Activated CD8-positive, alpha-beta T cell treated with anti-CD3 and anti-CD28 coated beads for 36 hours (primary cell): ENCODE measurements around the gene EPS8. TPM values are rescaled to one million over a fixed set of nuclear protein-coding genes. Genes with fewer than 3 reads are reported as not detected.

Experiments used
- ATAC-seq: fragments of 200-7000 bp; cut with Tn5 transposase; one replicate; pipeline ENCODE4 v1.10.0; 2021; ENCODE audit warnings: mild to moderate bottlenecking, moderate library complexity
- CTCF ChIA-PET: fragments of 350-600 bp; sonication (Branson Sonifier 250); formaldehyde crosslinking; loops from one replicate; lab custom pipeline; 2021; ENCODE audit warnings: antibody characterized with exemption; lab: Charles Lee
- POLR2A ChIA-PET: fragments of 350-600 bp; sonication (Branson Sonifier 250); formaldehyde crosslinking; loops from one replicate; lab custom pipeline; 2021; ENCODE audit warnings: antibody characterized with exemption; lab: Charles Lee
- DNase-seq: peaks from one replicate; pipeline ENCODE4 v3.0.0-alpha.2; 2020
- H3K27ac Mint-ChIP-seq: one replicate; pipeline ENCODE4 v1.8.0; 2021; ENCODE audit warnings: mild to moderate bottlenecking, mixed read lengths
- H3K27me3 Mint-ChIP-seq: one replicate; pipeline ENCODE4 v1.8.0; 2021; ENCODE audit warnings: mixed read lengths
- H3K36me3 Mint-ChIP-seq: one replicate; pipeline ENCODE4 v1.8.0; 2021; ENCODE audit warnings: low read depth, mixed read lengths
- H3K4me1 Mint-ChIP-seq: one replicate; pipeline ENCODE4 v1.8.0; 2021; ENCODE audit warnings: low read depth, mixed read lengths
- H3K4me3 Mint-ChIP-seq: one replicate; pipeline ENCODE4 v1.8.0; 2021; ENCODE audit warnings: mild to moderate bottlenecking, moderate library complexity, mixed read lengths
- H3K9me3 Mint-ChIP-seq: one replicate; pipeline ENCODE4 v1.8.0; 2021; ENCODE audit warnings: mixed read lengths
- CTCF ChIP-seq: fragments of 200-600 bp; IDR thresholded peaks from one replicate; pipeline ENCODE4 v1.8.0; 2022; ENCODE audit warnings: antibody characterized with exemption, mild to moderate bottlenecking
- intact Hi-C: fragments of 100-400 bp; cut with micrococcal nuclease; formaldehyde crosslinking; loops from one replicate; pipeline ENCODE4 v1.10.0; 2022
- total RNA-seq, 2 experiments: library from RNA; stranded (reverse); gene quantifications; one replicate each; pipeline ENCODE4 v1.2.3, GENCODE V29; 2021

Gene EPS8
- total RNA-seq, 2 experiments from 2014 or later, result 1.8 to 2.3 TPM

GRCh38 chr12:15602051-15602672 lies 187.0 kb downstream of the EPS8 start:
- ATAC-seq (no peak), DNase-seq (no peak)
- ChIA-PET POLR2A (no interaction called here), CTCF (no interaction called here)
- H3K27me3 Mint-ChIP-seq, result no peaks in the 10 kb centered on the region
- intact Hi-C loops, result no loop called here
- TF ChIP-seq CTCF, result no peak
- no peak overlapping the region for H3K4me3 Mint-ChIP-seq
- H3K4me1 Mint-ChIP-seq, result no peaks in the 10 kb centered on the region
- H3K27ac Mint-ChIP-seq, result no peak overlapping the region
- H3K9me3 Mint-ChIP-seq, result no peaks in the 10 kb centered on the region
- no peaks in the 10 kb centered on the region for H3K36me3 Mint-ChIP-seq

- no peak for TF ChIP-seq CTCF
- ChIA-PET POLR2A (no interaction called here), CTCF (no interaction called here)
- Mint-ChIP-seq H3K27me3 (no peaks in the 10 kb centered on the region), H3K27ac (no peak overlapping the region), H3K36me3 (no peaks in the 10 kb centered on the region), H3K4me1 (no peaks in the 10 kb centered on the region), H3K9me3 (no peaks in the 10 kb centered on the region), H3K4me3 (no peak overlapping the region)
- ATAC-seq (peak; percentile 47), DNase-seq (no peak)
- intact Hi-C loops, result no loop called here
Measured at GRCh38 chr12:15601210-15601800, 187.9 kb downstream of the EPS8 start.

GRCh38 chr12:15600223-15600935 lies 188.8 kb downstream of the EPS8 start:
- no peaks in the 10 kb centered on the region for H3K4me1 Mint-ChIP-seq
- H3K36me3 Mint-ChIP-seq, result no peaks in the 10 kb centered on the region
- TF ChIP-seq CTCF, result no peak
- ChIA-PET POLR2A (no interaction called here), CTCF (no interaction called here)
- intact Hi-C loops, result no loop called here
- no peak overlapping the region for H3K4me3 Mint-ChIP-seq
- H3K27me3 Mint-ChIP-seq, result no peaks in the 10 kb centered on the region
- H3K27ac Mint-ChIP-seq, result no peak overlapping the region
- DNase-seq (no peak), ATAC-seq (no peak)
- no peaks in the 10 kb centered on the region for H3K9me3 Mint-ChIP-seq

GRCh38 chr12:15599266-15600037 lies 189.7 kb downstream of the EPS8 start:
- H3K27ac Mint-ChIP-seq, result no peak overlapping the region
- no peak for TF ChIP-seq CTCF
- no peaks in the 10 kb centered on the region for H3K9me3 Mint-ChIP-seq
- H3K4me3 Mint-ChIP-seq, result no peak overlapping the region
- no peak for DNase-seq
- intact Hi-C loops, result no loop called here
- ChIA-PET POLR2A (no interaction called here), CTCF (interaction anchor here (1.2 to 1.6 kb wide), 2 partner anchors 9 to 14 kb away, joined by 3 to 6 read pairs; no protein-coding TSS in a partner anchor)
- H3K36me3 Mint-ChIP-seq, result no peaks in the 10 kb centered on the region
- no peak for ATAC-seq
- H3K4me1 Mint-ChIP-seq, result no peaks in the 10 kb centered on the region
- no peaks in the 10 kb centered on the region for H3K27me3 Mint-ChIP-seq
